Measurements from ENCODE around the gene GRIA3.

The GRIA3 gene

GRCh38 chrX:123310112-123310511 lies 126.0 kb downstream of the GRIA3 start:
- no peaks in the 10 kb centered on the region for H3K36me3 ChIP-seq (ENCODE audit: insufficient read depth, low read length)
- H2AFZ ChIP-seq (ENCODE audit: low read length, unreplicated experiment) = no peak overlapping the region
- no peaks in the 10 kb centered on the region for H3K79me2 ChIP-seq (ENCODE audit: control insufficient read depth, insufficient read depth, low read length, unreplicated experiment)
- no peak overlapping the region for H3K4me3 ChIP-seq (ENCODE audit: low read depth, low read length)
- H3K27ac ChIP-seq (ENCODE audit: low read depth, low read length) = no peak overlapping the region
- H3K27me3 ChIP-seq (ENCODE audit: insufficient read depth, low read length) = no peaks in the 10 kb centered on the region
- H3K4me1 ChIP-seq (ENCODE audit: control insufficient read depth, insufficient read depth, low read length, unreplicated experiment) = no peaks in the 10 kb centered on the region

GRCh38 chrX:123311486-123311885 lies 127.4 kb downstream of the GRIA3 start:
- no peaks in the 10 kb centered on the region for H3K27me3 ChIP-seq (ENCODE audit: insufficient read depth, low read length)
- no peaks in the 10 kb centered on the region for H3K36me3 ChIP-seq (ENCODE audit: insufficient read depth, low read length)
- H3K79me2 ChIP-seq (ENCODE audit: control insufficient read depth, insufficient read depth, low read length, unreplicated experiment) = no peaks in the 10 kb centered on the region
- H2AFZ ChIP-seq (ENCODE audit: low read length, unreplicated experiment) = no peak overlapping the region
- H3K27ac ChIP-seq (ENCODE audit: low read depth, low read length) = no peak overlapping the region
- no peaks in the 10 kb centered on the region for H3K4me1 ChIP-seq (ENCODE audit: control insufficient read depth, insufficient read depth, low read length, unreplicated experiment)
- no peak overlapping the region for H3K4me3 ChIP-seq (ENCODE audit: low read depth, low read length)

GRCh38 chrX:123313486-123313885 lies 129.4 kb downstream of the GRIA3 start:
- H3K36me3 ChIP-seq (ENCODE audit: insufficient read depth, low read length) = no peaks in the 10 kb centered on the region
- H2AFZ ChIP-seq (ENCODE audit: low read length, unreplicated experiment) = no peak overlapping the region
- H3K27ac ChIP-seq (ENCODE audit: low read depth, low read length) = no peak overlapping the region
- no peaks in the 10 kb centered on the region for H3K4me1 ChIP-seq (ENCODE audit: control insufficient read depth, insufficient read depth, low read length, unreplicated experiment)
- no peaks in the 10 kb centered on the region for H3K79me2 ChIP-seq (ENCODE audit: control insufficient read depth, insufficient read depth, low read length, unreplicated experiment)
- no peak overlapping the region for H3K4me3 ChIP-seq (ENCODE audit: low read depth, low read length)
- no peaks in the 10 kb centered on the region for H3K27me3 ChIP-seq (ENCODE audit: insufficient read depth, low read length)

- H3K36me3 ChIP-seq (ENCODE audit: insufficient read depth, low read length) = no peaks in the 10 kb centered on the region
- H3K4me1 ChIP-seq (ENCODE audit: control insufficient read depth, insufficient read depth, low read length, unreplicated experiment) = no peaks in the 10 kb centered on the region
- no peaks in the 10 kb centered on the region for H3K27me3 ChIP-seq (ENCODE audit: insufficient read depth, low read length)
- no peak overlapping the region for H3K4me3 ChIP-seq (ENCODE audit: low read depth, low read length)
- H3K79me2 ChIP-seq (ENCODE audit: control insufficient read depth, insufficient read depth, low read length, unreplicated experiment) = no peaks in the 10 kb centered on the region
- no peak overlapping the region for H3K27ac ChIP-seq (ENCODE audit: low read depth, low read length)
- no peak overlapping the region for H2AFZ ChIP-seq (ENCODE audit: low read length, unreplicated experiment)
Measured at GRCh38 chrX:123320622-123321021, 136.5 kb downstream of the GRIA3 start.

- Histone ChIP-seq H3K4me3 (ENCODE audit: low read depth, low read length) (no peak overlapping the region), H3K27ac (ENCODE audit: low read depth, low read length) (no peak overlapping the region), H3K36me3 (ENCODE audit: insufficient read depth, low read length) (no peaks in the 10 kb centered on the region), H3K4me1 (ENCODE audit: control insufficient read depth, insufficient read depth, low read length, unreplicated experiment) (no peaks in the 10 kb centered on the region), H3K27me3 (ENCODE audit: insufficient read depth, low read length) (no peaks in the 10 kb centered on the region), H3K79me2 (ENCODE audit: control insufficient read depth, insufficient read depth, low read length, unreplicated experiment) (no peaks in the 10 kb centered on the region), H2AFZ (ENCODE audit: low read length, unreplicated experiment) (no peak overlapping the region)
Measured at GRCh38 chrX:123322536-123322935, 138.5 kb downstream of the GRIA3 start.

GRCh38 chrX:123324625-123325024 lies 140.5 kb downstream of the GRIA3 start:
- no peaks in the 10 kb centered on the region for H3K4me1 ChIP-seq (ENCODE audit: control insufficient read depth, insufficient read depth, low read length, unreplicated experiment)
- no peaks in the 10 kb centered on the region for H3K79me2 ChIP-seq (ENCODE audit: control insufficient read depth, insufficient read depth, low read length, unreplicated experiment)
- no peak overlapping the region for H3K4me3 ChIP-seq (ENCODE audit: low read depth, low read length)
- H3K36me3 ChIP-seq (ENCODE audit: insufficient read depth, low read length) = no peaks in the 10 kb centered on the region
- no peak overlapping the region for H2AFZ ChIP-seq (ENCODE audit: low read length, unreplicated experiment)
- H3K27me3 ChIP-seq (ENCODE audit: insufficient read depth, low read length) = no peaks in the 10 kb centered on the region
- no peak overlapping the region for H3K27ac ChIP-seq (ENCODE audit: low read depth, low read length)

GRCh38 chrX:123330229-123330942 lies 146.3 kb downstream of the GRIA3 start:
- H3K79me2 ChIP-seq (ENCODE audit: control insufficient read depth, insufficient read depth, low read length, unreplicated experiment) = no peaks in the 10 kb centered on the region
- no peak overlapping the region for H3K27ac ChIP-seq (ENCODE audit: low read depth, low read length)
- no peaks in the 10 kb centered on the region for H3K36me3 ChIP-seq (ENCODE audit: insufficient read depth, low read length)
- no peaks in the 10 kb centered on the region for H3K27me3 ChIP-seq (ENCODE audit: insufficient read depth, low read length)
- no peaks in the 10 kb centered on the region for H3K4me1 ChIP-seq (ENCODE audit: control insufficient read depth, insufficient read depth, low read length, unreplicated experiment)
- no peak overlapping the region for H2AFZ ChIP-seq (ENCODE audit: low read length, unreplicated experiment)
- no peak overlapping the region for H3K4me3 ChIP-seq (ENCODE audit: low read depth, low read length)

GRCh38 chrX:123331349-123331748 lies 147.3 kb downstream of the GRIA3 start:
- Histone ChIP-seq H3K4me1 (ENCODE audit: control insufficient read depth, insufficient read depth, low read length, unreplicated experiment) (no peaks in the 10 kb centered on the region), H2AFZ (ENCODE audit: low read length, unreplicated experiment) (no peak overlapping the region), H3K79me2 (ENCODE audit: control insufficient read depth, insufficient read depth, low read length, unreplicated experiment) (no peaks in the 10 kb centered on the region), H3K27ac (ENCODE audit: low read depth, low read length) (no peak overlapping the region), H3K36me3 (ENCODE audit: insufficient read depth, low read length) (no peaks in the 10 kb centered on the region), H3K4me3 (ENCODE audit: low read depth, low read length) (no peak overlapping the region), H3K27me3 (ENCODE audit: insufficient read depth, low read length) (no peaks in the 10 kb centered on the region)

- no peak overlapping the region for H3K4me3 ChIP-seq (ENCODE audit: low read depth, low read length)
- H3K4me1 ChIP-seq (ENCODE audit: control insufficient read depth, insufficient read depth, low read length, unreplicated experiment) = no peaks in the 10 kb centered on the region
- H2AFZ ChIP-seq (ENCODE audit: low read length, unreplicated experiment) = no peak overlapping the region
- no peaks in the 10 kb centered on the region for H3K79me2 ChIP-seq (ENCODE audit: control insufficient read depth, insufficient read depth, low read length, unreplicated experiment)
- H3K27me3 ChIP-seq (ENCODE audit: insufficient read depth, low read length) = no peaks in the 10 kb centered on the region
- no peak overlapping the region for H3K27ac ChIP-seq (ENCODE audit: low read depth, low read length)
- no peaks in the 10 kb centered on the region for H3K36me3 ChIP-seq (ENCODE audit: insufficient read depth, low read length)
Measured at GRCh38 chrX:123331859-123332258, 147.8 kb downstream of the GRIA3 start.

GRCh38 chrX:123336666-123337065 lies 152.6 kb downstream of the GRIA3 start:
- Histone ChIP-seq H3K4me1 (ENCODE audit: control insufficient read depth, insufficient read depth, low read length, unreplicated experiment) (peaks cover 17% of the 10 kb centered on the region), H3K79me2 (ENCODE audit: control insufficient read depth, insufficient read depth, low read length, unreplicated experiment) (no peaks in the 10 kb centered on the region), H2AFZ (ENCODE audit: low read length, unreplicated experiment) (no peak overlapping the region), H3K4me3 (ENCODE audit: low read depth, low read length) (no peak overlapping the region), H3K36me3 (ENCODE audit: insufficient read depth, low read length) (no peaks in the 10 kb centered on the region), H3K27me3 (ENCODE audit: insufficient read depth, low read length) (no peaks in the 10 kb centered on the region), H3K27ac (ENCODE audit: low read depth, low read length) (no peak overlapping the region)

- no peaks in the 10 kb centered on the region for H3K27me3 ChIP-seq (ENCODE audit: insufficient read depth, low read length)
- no peak overlapping the region for H3K27ac ChIP-seq (ENCODE audit: low read depth, low read length)
- H2AFZ ChIP-seq (ENCODE audit: low read length, unreplicated experiment) = no peak overlapping the region
- H3K4me3 ChIP-seq (ENCODE audit: low read depth, low read length) = no peak overlapping the region
- H3K36me3 ChIP-seq (ENCODE audit: insufficient read depth, low read length) = no peaks in the 10 kb centered on the region
- H3K79me2 ChIP-seq (ENCODE audit: control insufficient read depth, insufficient read depth, low read length, unreplicated experiment) = no peaks in the 10 kb centered on the region
- peaks cover 17% of the 10 kb centered on the region for H3K4me1 ChIP-seq (ENCODE audit: control insufficient read depth, insufficient read depth, low read length, unreplicated experiment)
Measured at GRCh38 chrX:123337886-123338639, 154.0 kb downstream of the GRIA3 start.

Measured in ACC112 (cell line).